Measurements from ENCODE around the gene SPDEF. TPM values are rescaled to one million over a fixed set of nuclear protein-coding genes. Genes with fewer than 3 reads are reported as not detected.

The SPDEF gene
- total and polyA plus RNA-seq, 10 of the 15 experiments (the other 5 are each of a cell fraction or from before 2014, with no cell fraction given), result not detected

DNA sequence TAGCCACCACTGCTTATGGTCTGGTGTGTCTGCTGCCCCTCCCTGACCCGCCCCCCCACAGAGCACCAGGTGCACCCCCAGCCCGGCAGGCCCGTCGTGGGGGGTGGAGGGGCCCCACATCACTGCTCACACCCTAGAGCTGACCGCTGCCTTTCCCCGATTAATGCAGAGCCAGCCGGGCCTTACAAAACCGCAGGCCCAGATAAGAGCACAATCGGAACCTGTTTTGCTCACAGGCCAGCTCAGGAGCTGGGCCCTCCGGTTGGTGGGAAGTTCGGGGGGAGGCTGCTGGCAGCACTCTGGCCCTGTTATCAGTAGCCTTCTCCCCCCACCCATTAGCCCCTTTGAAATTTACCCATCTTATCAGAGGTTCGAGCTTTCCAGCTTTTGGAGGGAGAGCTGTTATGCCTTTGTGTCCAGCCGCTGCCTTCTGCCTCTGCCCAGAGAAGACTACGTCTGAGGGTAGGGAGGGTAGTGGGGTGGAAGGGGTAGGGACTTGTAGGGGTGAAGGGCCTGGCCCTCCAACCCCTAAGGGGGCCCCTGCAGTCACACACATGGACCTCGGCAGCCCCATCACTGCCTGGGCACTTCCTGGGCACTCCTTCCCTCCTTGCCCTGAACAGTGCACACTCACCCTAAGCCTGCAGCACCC is 6.9 kb upstream of the SPDEF start (continued):
- TF ChIP-seq HDAC2 (IDR thresholded peaks at IDR 0.05) (no peak), RFX5 (IDR thresholded peaks at IDR 0.05; ENCODE audit: low read depth, low read length) (no peak), NR2C1 (IDR thresholded peaks at IDR 0.05) (no peak), SUPT20H (IDR thresholded peaks at IDR 0.05; ENCODE audit: borderline replicate concordance, control insufficient read depth, low read depth, low read length) (no peak)
- TF ChIP-seq, protein P1, sequence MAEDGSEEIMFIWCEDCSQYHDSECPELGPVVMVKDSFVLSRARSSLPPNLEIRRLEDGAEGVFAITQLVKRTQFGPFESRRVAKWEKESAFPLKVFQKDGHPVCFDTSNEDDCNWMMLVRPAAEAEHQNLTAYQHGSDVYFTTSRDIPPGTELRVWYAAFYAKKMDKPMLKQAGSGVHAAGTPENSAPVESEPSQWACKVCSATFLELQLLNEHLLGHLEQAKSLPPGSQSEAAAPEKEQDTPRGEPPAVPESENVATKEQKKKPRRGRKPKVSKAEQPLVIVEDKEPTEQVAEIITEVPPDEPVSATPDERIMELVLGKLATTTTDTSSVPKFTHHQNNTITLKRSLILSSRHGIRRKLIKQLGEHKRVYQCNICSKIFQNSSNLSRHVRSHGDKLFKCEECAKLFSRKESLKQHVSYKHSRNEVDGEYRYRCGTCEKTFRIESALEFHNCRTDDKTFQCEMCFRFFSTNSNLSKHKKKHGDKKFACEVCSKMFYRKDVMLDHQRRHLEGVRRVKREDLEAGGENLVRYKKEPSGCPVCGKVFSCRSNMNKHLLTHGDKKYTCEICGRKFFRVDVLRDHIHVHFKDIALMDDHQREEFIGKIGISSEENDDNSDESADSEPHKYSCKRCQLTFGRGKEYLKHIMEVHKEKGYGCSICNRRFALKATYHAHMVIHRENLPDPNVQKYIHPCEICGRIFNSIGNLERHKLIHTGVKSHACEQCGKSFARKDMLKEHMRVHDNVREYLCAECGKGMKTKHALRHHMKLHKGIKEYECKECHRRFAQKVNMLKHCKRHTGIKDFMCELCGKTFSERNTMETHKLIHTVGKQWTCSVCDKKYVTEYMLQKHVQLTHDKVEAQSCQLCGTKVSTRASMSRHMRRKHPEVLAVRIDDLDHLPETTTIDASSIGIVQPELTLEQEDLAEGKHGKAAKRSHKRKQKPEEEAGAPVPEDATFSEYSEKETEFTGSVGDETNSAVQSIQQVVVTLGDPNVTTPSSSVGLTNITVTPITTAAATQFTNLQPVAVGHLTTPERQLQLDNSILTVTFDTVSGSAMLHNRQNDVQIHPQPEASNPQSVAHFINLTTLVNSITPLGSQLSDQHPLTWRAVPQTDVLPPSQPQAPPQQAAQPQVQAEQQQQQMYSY (CRISPR knock-in tag; IDR thresholded peaks at IDR 0.05), result no peak

DNA sequence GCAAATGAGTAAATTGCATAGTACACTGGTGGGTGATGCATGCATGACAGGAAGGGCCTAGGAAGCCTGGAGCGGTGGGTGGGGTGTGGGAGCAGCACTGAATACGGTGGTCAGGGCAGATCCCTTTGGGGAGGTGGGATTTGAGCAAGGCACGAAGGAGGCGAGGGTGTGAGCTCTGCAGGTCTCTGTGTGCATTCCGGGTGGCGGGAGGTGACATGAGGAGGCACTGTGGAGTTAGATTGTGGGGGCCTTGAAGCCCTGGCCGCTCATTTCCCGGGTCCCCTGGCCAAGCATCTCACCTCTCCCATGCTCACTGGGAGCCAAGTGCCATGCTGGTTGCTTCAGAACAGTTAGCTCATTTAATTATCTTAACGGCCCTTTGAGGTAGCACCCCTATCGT is 6.2 kb upstream of the SPDEF start:
- H3K4me3 ChIP-seq, result no peak overlapping the region
- 31% methylated on average over 10 of the region's 10 CpGs for WGBS (ENCODE audit: insufficient coverage, insufficient replicate concordance, low lambda C conversion rate, missing lambda C conversion rate)
- BruUV-seq (replicated peaks), result no TSS peak
- no peaks in the 10 kb centered on the region for H3K9me3 ChIP-seq (replicated peaks; ENCODE audit: control insufficient read depth, insufficient read depth, low read length)
- POLR2A ChIA-PET, result interaction anchor here (1.0 kb wide), 1 partner anchor 11 kb away, joined by 4 read pairs; no protein-coding TSS in a partner anchor
- H3K4me1 ChIP-seq (ENCODE audit: control insufficient read depth, insufficient read depth, low read length), result no peaks in the 10 kb centered on the region
- H3K9ac ChIP-seq (ENCODE audit: control insufficient read depth, insufficient read depth, low read length), result no peak overlapping the region
- SMC1A ChIA-PET (ENCODE audit: uncharacterized antibody, unreplicated experiment), result interaction anchor here (1.2 kb wide), 1 partner anchor 46 kb away, joined by 4 read pairs; no protein-coding TSS in a partner anchor
- H4K20me1 ChIP-seq (ENCODE audit: control insufficient read depth, insufficient read depth), result no peaks in the 10 kb centered on the region
- H3K27ac ChIP-seq (ENCODE audit: control insufficient read depth, insufficient read depth), result no peak overlapping the region
- no peak overlapping the region for H3K4me2 ChIP-seq (ENCODE audit: control insufficient read depth, insufficient read depth)
- CTCF ChIA-PET, result no interaction called here
- DNase-seq (ENCODE audit: low read depth, low spot score) (no peak), ATAC-seq (no peak), FAIRE-seq (no peak)
- no peaks in the 10 kb centered on the region; a peak in 1 of 4 replicates for H3K27me3 ChIP-seq (replicated peaks in 1 of 2; ENCODE audit: control insufficient read depth in 2 of 2, insufficient read depth in 2 of 2, low read length in 1 of 2)
- intact Hi-C loops (cut with micrococcal nuclease; ENCODE audit: unreplicated experiment) (no loop called here), in situ Hi-C loops (cut with MboI) (no loop called here)
- RAD21 ChIA-PET (ENCODE audit: unreplicated experiment), result no interaction called here
- H2AFZ ChIP-seq (ENCODE audit: control insufficient read depth, low read depth, low read length), result no peak overlapping the region
- H3K79me2 ChIP-seq (ENCODE audit: control insufficient read depth, insufficient read depth, low read length), result no peaks in the 10 kb centered on the region
- no peaks in the 10 kb centered on the region for H3K36me3 ChIP-seq (ENCODE audit: control insufficient read depth in 2 of 2, insufficient read depth in 2 of 2, low read length in 1 of 2)
- TF ChIP-seq SPI1 (IDR thresholded peaks at IDR 0.05; ENCODE audit: borderline replicate concordance, insufficient read depth, low read depth, low read length), result no peak
- no peak for TF ChIP-seq ESRRA (IDR thresholded peaks at IDR 0.05; ENCODE audit: low read length)
- TF ChIP-seq, protein P2, sequence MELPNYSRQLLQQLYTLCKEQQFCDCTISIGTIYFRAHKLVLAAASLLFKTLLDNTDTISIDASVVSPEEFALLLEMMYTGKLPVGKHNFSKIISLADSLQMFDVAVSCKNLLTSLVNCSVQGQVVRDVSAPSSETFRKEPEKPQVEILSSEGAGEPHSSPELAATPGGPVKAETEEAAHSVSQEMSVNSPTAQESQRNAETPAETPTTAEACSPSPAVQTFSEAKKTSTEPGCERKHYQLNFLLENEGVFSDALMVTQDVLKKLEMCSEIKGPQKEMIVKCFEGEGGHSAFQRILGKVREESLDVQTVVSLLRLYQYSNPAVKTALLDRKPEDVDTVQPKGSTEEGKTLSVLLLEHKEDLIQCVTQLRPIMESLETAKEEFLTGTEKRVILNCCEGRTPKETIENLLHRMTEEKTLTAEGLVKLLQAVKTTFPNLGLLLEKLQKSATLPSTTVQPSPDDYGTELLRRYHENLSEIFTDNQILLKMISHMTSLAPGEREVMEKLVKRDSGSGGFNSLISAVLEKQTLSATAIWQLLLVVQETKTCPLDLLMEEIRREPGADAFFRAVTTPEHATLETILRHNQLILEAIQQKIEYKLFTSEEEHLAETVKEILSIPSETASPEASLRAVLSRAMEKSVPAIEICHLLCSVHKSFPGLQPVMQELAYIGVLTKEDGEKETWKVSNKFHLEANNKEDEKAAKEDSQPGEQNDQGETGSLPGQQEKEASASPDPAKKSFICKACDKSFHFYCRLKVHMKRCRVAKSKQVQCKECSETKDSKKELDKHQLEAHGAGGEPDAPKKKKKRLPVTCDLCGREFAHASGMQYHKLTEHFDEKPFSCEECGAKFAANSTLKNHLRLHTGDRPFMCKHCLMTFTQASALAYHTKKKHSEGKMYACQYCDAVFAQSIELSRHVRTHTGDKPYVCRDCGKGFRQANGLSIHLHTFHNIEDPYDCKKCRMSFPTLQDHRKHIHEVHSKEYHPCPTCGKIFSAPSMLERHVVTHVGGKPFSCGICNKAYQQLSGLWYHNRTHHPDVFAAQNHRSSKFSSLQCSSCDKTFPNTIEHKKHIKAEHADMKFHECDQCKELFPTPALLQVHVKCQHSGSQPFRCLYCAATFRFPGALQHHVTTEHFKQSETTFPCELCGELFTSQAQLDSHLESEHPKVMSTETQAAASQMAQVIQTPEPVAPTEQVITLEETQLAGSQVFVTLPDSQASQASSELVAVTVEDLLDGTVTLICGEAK (IDR thresholded peaks at IDR 0.05; ENCODE audit: borderline replicate concordance), result no peak
- TF ChIP-seq CHD1 (IDR thresholded peaks at IDR 0.05; ENCODE audit: low read depth, low read length), result no peak
- TF ChIP-seq, protein P3, sequence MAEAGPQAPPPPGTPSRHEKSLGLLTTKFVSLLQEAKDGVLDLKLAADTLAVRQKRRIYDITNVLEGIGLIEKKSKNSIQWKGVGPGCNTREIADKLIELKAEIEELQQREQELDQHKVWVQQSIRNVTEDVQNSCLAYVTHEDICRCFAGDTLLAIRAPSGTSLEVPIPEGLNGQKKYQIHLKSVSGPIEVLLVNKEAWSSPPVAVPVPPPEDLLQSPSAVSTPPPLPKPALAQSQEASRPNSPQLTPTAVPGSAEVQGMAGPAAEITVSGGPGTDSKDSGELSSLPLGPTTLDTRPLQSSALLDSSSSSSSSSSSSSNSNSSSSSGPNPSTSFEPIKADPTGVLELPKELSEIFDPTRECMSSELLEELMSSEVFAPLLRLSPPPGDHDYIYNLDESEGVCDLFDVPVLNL (IDR thresholded peaks at IDR 0.05; ENCODE audit: low read depth, low read length), result no peak
- no peak for TF ChIP-seq MEF2A (IDR thresholded peaks at IDR 0.05; ENCODE audit: insufficient read depth, low read depth, low read length)
- TF ChIP-seq TARDBP (IDR thresholded peaks at IDR 0.05; ENCODE audit: borderline replicate concordance), result no peak
- TF ChIP-seq, protein P4, sequence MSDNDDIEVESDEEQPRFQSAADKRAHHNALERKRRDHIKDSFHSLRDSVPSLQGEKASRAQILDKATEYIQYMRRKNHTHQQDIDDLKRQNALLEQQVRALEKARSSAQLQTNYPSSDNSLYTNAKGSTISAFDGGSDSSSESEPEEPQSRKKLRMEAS (IDR thresholded peaks at IDR 0.05; ENCODE audit: low read depth, low read length), result no peak
- TF ChIP-seq TBL1XR1 (IDR thresholded peaks at IDR 0.05; ENCODE audit: low read depth, low read length), result no peak

Measured in GM12878 (cell line).